ENCODE results near the gene NHLRC1.
"Not testable (repeated sequence)": the region's sequence is repeated elsewhere in the genome, so short reads cannot be mapped to it uniquely, and the experiment has no call there.

The NHLRC1 gene

GRCh38 chr6:18154507-18155149, 32.2 kb upstream of the NHLRC1 start, which contains the start of gene TPMT:
Gene TPMT (minus strand): TSS chr6:18155077. CDS start chr6:18149127, 5,950 bp downstream.
- Histone ChIP-seq H3K27me3 (ENCODE audit: insufficient read depth, low read length, poor library complexity) (no peaks in the 10 kb centered on the region), H3K36me3 (ENCODE audit: control insufficient read depth, insufficient read depth, low read length) (no peaks in the 10 kb centered on the region), H3K18ac (ENCODE audit: low read length) (peak within 1 kb of the TSS; percentile 98), H3K27ac (ENCODE audit: low read depth, low read length) (peak within 1 kb of the TSS; percentile 83), H3K79me2 (ENCODE audit: control insufficient read depth, insufficient read depth, low read length) (no peaks in the 10 kb centered on the region), H2BK120ac (ENCODE audit: low read depth, low read length) (peak within 1 kb of the TSS; percentile 39), H2BK5ac (ENCODE audit: low read length) (peak within 1 kb of the TSS; percentile 46), H3K56ac (ENCODE audit: low read length) (peak within 1 kb of the TSS; percentile 94), H3K4ac (ENCODE audit: low read depth, low read length) (peak within 1 kb of the TSS; percentile 46), H3K9ac (ENCODE audit: low read length) (peak within 1 kb of the TSS; percentile 92), H3K4me1 (ENCODE audit: control insufficient read depth, low read depth, low read length) (peaks cover 3% of the 10 kb centered on the region), H3K4me2 (ENCODE audit: low read length) (peak within 1 kb of the TSS; percentile 79), H4K8ac (ENCODE audit: low read depth, low read length) (no peak within 1 kb of the TSS), H2AK5ac (ENCODE audit: low read length) (no peak within 1 kb of the TSS), H3K4me3 (ENCODE audit: low read length) (peak within 1 kb of the TSS; percentile 97), H2BK15ac (replicated peaks; ENCODE audit: low read depth) (no peak within 1 kb of the TSS), H3K23ac (ENCODE audit: low read length) (no peak within 1 kb of the TSS), H4K5ac (ENCODE audit: low read length) (no peak within 1 kb of the TSS), H3K79me1 (ENCODE audit: low read length) (no peaks in the 10 kb centered on the region)
- WGBS (ENCODE audit: extremely low coverage, insufficient coverage, low lambda C conversion rate): no CpG with 5 or more reads among the region's 34 CpGs
- no peak for DNase-seq

GRCh38 chr6:18153311-18153703, 30.8 kb upstream of the NHLRC1 start:
- H3K18ac ChIP-seq (ENCODE audit: low read length): no peak overlapping the region

DNA sequence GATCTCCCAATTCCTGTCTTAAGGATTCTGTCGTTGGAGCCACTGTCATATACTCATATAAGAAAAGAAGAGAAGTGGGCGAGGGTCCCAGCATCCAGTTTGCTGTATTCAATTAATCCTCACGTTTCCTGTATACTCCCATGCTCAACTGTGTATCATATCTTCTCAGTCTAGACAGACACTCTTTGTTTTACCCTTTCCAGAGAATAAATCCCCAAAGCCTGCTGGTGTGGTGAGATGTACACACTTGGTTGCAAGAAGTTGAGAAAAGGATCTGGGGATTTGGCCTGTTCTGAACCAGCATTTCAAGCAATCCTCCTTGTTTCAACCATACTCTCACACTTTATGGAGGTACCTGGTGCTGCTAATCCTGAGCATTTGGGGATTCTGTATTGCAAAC, 29.3 kb upstream of the NHLRC1 start:
- H3K4me2 ChIP-seq (ENCODE audit: low read length): no peak overlapping the region
- H3K23ac ChIP-seq (ENCODE audit: low read length): peak overlapping the region; percentile 69
- H4K5ac ChIP-seq (ENCODE audit: low read length): no peak overlapping the region
- no peak overlapping the region for H3K4ac ChIP-seq (ENCODE audit: low read depth, low read length)
- no peaks in the 10 kb centered on the region for H3K79me2 ChIP-seq (ENCODE audit: control insufficient read depth, insufficient read depth, low read length)
- H3K79me1 ChIP-seq (ENCODE audit: low read length): no peaks in the 10 kb centered on the region
- H2BK5ac ChIP-seq (ENCODE audit: low read length): no peak overlapping the region
- DNase-seq: no peak
- H2BK120ac ChIP-seq (ENCODE audit: low read depth, low read length): no peak overlapping the region
- H4K8ac ChIP-seq (ENCODE audit: low read depth, low read length): peak overlapping the region; percentile 65
- no peak overlapping the region for H3K18ac ChIP-seq (ENCODE audit: low read length)
- no peak overlapping the region for H2BK15ac ChIP-seq (replicated peaks; ENCODE audit: low read depth)
- H3K9ac ChIP-seq (ENCODE audit: low read length): no peak overlapping the region
- H3K4me3 ChIP-seq (ENCODE audit: low read length): no peak overlapping the region
- no peaks in the 10 kb centered on the region for H3K27me3 ChIP-seq (ENCODE audit: insufficient read depth, low read length, poor library complexity)
- no CpG with 5 or more reads among the region's 3 CpGs for WGBS (ENCODE audit: extremely low coverage, insufficient coverage, low lambda C conversion rate)
- H3K27ac ChIP-seq (ENCODE audit: low read depth, low read length): no peak overlapping the region
- H2AK5ac ChIP-seq (ENCODE audit: low read length): no peak overlapping the region
- peaks cover 3% of the 10 kb centered on the region for H3K4me1 ChIP-seq (ENCODE audit: control insufficient read depth, low read depth, low read length)
- no peak overlapping the region for H3K56ac ChIP-seq (ENCODE audit: low read length)
- H3K36me3 ChIP-seq (ENCODE audit: control insufficient read depth, insufficient read depth, low read length): no peaks in the 10 kb centered on the region

More at GRCh38 chr6:18153311-18153703, 30.8 kb upstream of the NHLRC1 start:
- H3K4me3 ChIP-seq (ENCODE audit: low read length): no peak overlapping the region
- H3K4me2 ChIP-seq (ENCODE audit: low read length): no peak overlapping the region
- no peaks in the 10 kb centered on the region for H3K27me3 ChIP-seq (ENCODE audit: insufficient read depth, low read length, poor library complexity)
- H2BK120ac ChIP-seq (ENCODE audit: low read depth, low read length): peak overlapping the region; percentile 23
- no peak overlapping the region for H3K23ac ChIP-seq (ENCODE audit: low read length)
- H2BK15ac ChIP-seq (replicated peaks; ENCODE audit: low read depth): no peak overlapping the region
- no peak overlapping the region for H3K4ac ChIP-seq (ENCODE audit: low read depth, low read length)
- DNase-seq: no peak
- H3K79me1 ChIP-seq (ENCODE audit: low read length): no peaks in the 10 kb centered on the region
- H3K36me3 ChIP-seq (ENCODE audit: control insufficient read depth, insufficient read depth, low read length): no peaks in the 10 kb centered on the region
- no peak overlapping the region for H3K56ac ChIP-seq (ENCODE audit: low read length)
- H4K8ac ChIP-seq (ENCODE audit: low read depth, low read length): no peak overlapping the region
- H2BK5ac ChIP-seq (ENCODE audit: low read length): no peak overlapping the region
- H3K4me1 ChIP-seq (ENCODE audit: control insufficient read depth, low read depth, low read length): peaks cover 3% of the 10 kb centered on the region
- H2AK5ac ChIP-seq (ENCODE audit: low read length): no peak overlapping the region
- H4K5ac ChIP-seq (ENCODE audit: low read length): no peak overlapping the region
- H3K9ac ChIP-seq (ENCODE audit: low read length): no peak overlapping the region
- no peak overlapping the region for H3K27ac ChIP-seq (ENCODE audit: low read depth, low read length)
- H3K79me2 ChIP-seq (ENCODE audit: control insufficient read depth, insufficient read depth, low read length): no peaks in the 10 kb centered on the region

GRCh38 chr6:18151391-18151790, 28.9 kb upstream of the NHLRC1 start:
- WGBS (ENCODE audit: extremely low coverage, insufficient coverage, low lambda C conversion rate): no CpG with 5 or more reads among the region's 3 CpGs
- not testable (repeated sequence) for H2BK15ac ChIP-seq (replicated peaks; ENCODE audit: low read depth); H2BK5ac ChIP-seq (ENCODE audit: low read length); H3K18ac ChIP-seq (ENCODE audit: low read length); H4K8ac ChIP-seq (ENCODE audit: low read depth, low read length); H3K9ac ChIP-seq (ENCODE audit: low read length); H2AK5ac ChIP-seq (ENCODE audit: low read length); H3K27ac ChIP-seq (ENCODE audit: low read depth, low read length); H3K27me3 ChIP-seq (ENCODE audit: insufficient read depth, low read length, poor library complexity); H3K36me3 ChIP-seq (ENCODE audit: control insufficient read depth, insufficient read depth, low read length); H3K4me1 ChIP-seq (ENCODE audit: control insufficient read depth, low read depth, low read length); H4K5ac ChIP-seq (ENCODE audit: low read length); H3K79me2 ChIP-seq (ENCODE audit: control insufficient read depth, insufficient read depth, low read length); H2BK120ac ChIP-seq (ENCODE audit: low read depth, low read length); DNase-seq; H3K4ac ChIP-seq (ENCODE audit: low read depth, low read length); H3K4me3 ChIP-seq (ENCODE audit: low read length); H3K79me1 ChIP-seq (ENCODE audit: low read length); H3K56ac ChIP-seq (ENCODE audit: low read length); H3K4me2 ChIP-seq (ENCODE audit: low read length); H3K23ac ChIP-seq (ENCODE audit: low read length)

- Histone ChIP-seq H4K8ac (ENCODE audit: low read depth, low read length) (no peak overlapping the region), H3K79me2 (ENCODE audit: control insufficient read depth, insufficient read depth, low read length) (no peaks in the 10 kb centered on the region), H3K4me2 (ENCODE audit: low read length) (no peak overlapping the region), H3K18ac (ENCODE audit: low read length) (no peak overlapping the region), H2AK5ac (ENCODE audit: low read length) (no peak overlapping the region), H3K9ac (ENCODE audit: low read length) (no peak overlapping the region), H2BK5ac (ENCODE audit: low read length) (no peak overlapping the region), H3K36me3 (ENCODE audit: control insufficient read depth, insufficient read depth, low read length) (no peaks in the 10 kb centered on the region), H3K4me1 (ENCODE audit: control insufficient read depth, low read depth, low read length) (peaks cover 3% of the 10 kb centered on the region), H3K27me3 (ENCODE audit: insufficient read depth, low read length, poor library complexity) (no peaks in the 10 kb centered on the region), H4K5ac (ENCODE audit: low read length) (no peak overlapping the region), H3K56ac (ENCODE audit: low read length) (no peak overlapping the region), H3K27ac (ENCODE audit: low read depth, low read length) (no peak overlapping the region), H3K4ac (ENCODE audit: low read depth, low read length) (no peak overlapping the region), H3K4me3 (ENCODE audit: low read length) (no peak overlapping the region), H2BK15ac (replicated peaks; ENCODE audit: low read depth) (no peak overlapping the region), H2BK120ac (ENCODE audit: low read depth, low read length) (no peak overlapping the region), H3K23ac (ENCODE audit: low read length) (no peak overlapping the region), H3K79me1 (ENCODE audit: low read length) (no peaks in the 10 kb centered on the region)
- DNase-seq: no peak
- WGBS (ENCODE audit: extremely low coverage, insufficient coverage, low lambda C conversion rate): 100% methylated on average over 1 of the region's 5 CpGs
These were observed 26.0 kb upstream of the NHLRC1 start for GRCh38 chr6:18148304-18149025.

Measured in mesendoderm (in vitro differentiated cells).